Tibial artery (tissue), 4 donors: ENCODE measurements around the gene DBF4.
"Not testable (repeated sequence)": the region's sequence is repeated elsewhere in the genome, so short reads cannot be mapped to it uniquely, and the experiment has no call there.

ENCODE experiments used
- DNase-seq, 2 donors: peaks; one replicate each; pipeline ENCODE4 v3.0.0-alpha.2; 2019
- H3K27ac ChIP-seq, 2 donors: fragments of 200-600 bp; sonication (generic) in 1 of 2; 1 replicate in 1 of 2; 2 replicates in 1 of 2; pipeline ENCODE4 v1.5.1; 2018 to 2019; ENCODE audit warnings: mild to moderate bottlenecking in 1 of 2
- H3K27me3 ChIP-seq, 2 donors: fragments of 200-600 bp; sonication (generic) in 1 of 2; one replicate each; pipeline versions ENCODE4 v1.5.1 to v1.6.0; 2016 to 2019
- H3K36me3 ChIP-seq, 3 donors: fragments of 200-600 bp; sonication (generic) in 2 of 3; one replicate each; pipeline ENCODE4 v1.5.1; 2016 to 2019; ENCODE audit warnings: mild to moderate bottlenecking in 2 of 3
- H3K4me1 ChIP-seq, 4 donors: fragments of 200-600 bp; sonication (generic) in 2 of 4; 1 replicate in 3 of 4; 2 replicates in 1 of 4; pipeline ENCODE4 v1.5.1; 2016 to 2019
- H3K4me3 ChIP-seq, 2 donors: fragments of 200-600 bp; sonication (generic) in 1 of 2; 1 replicate in 1 of 2; 2 replicates in 1 of 2; pipeline ENCODE4 v1.5.1; 2018 to 2019; ENCODE audit warnings: mild to moderate bottlenecking in 2 of 2
- H3K9me3 ChIP-seq, 3 donors: fragments of 200-600 bp; sonication (generic) in 1 of 3; one replicate each; pipeline ENCODE4 v1.5.1; 2016 to 2019
- CTCF ChIP-seq, 2 experiments: fragments of 200-600 bp in 1 of 2; fragments of 450-650 bp in 1 of 2; IDR thresholded peaks; one replicate each; pipeline ENCODE4 v1.5.1; 2017 to 2019; ENCODE audit warnings: antibody characterized with exemption in 2 of 2, mild to moderate bottlenecking in 1 of 2, moderate library complexity in 1 of 2
- intact Hi-C: fragments of 100-400 bp; cut with DNase I; formaldehyde crosslinking; loops from one replicate; pipeline ENCODE4 v1.15.0; 2023; ENCODE audit warnings: low total_unique reads

DBF4 gene

GRCh38 chr7:87870471-87870870, 5.8 kb upstream of the DBF4 start:
- no peak overlapping the region for H3K4me3 ChIP-seq
- H3K9me3 ChIP-seq, result peaks cover 0 to 31% (median 12%) of the 10 kb centered on the region in 3 donors
- H3K4me1 ChIP-seq, result peaks cover 0 to 12% (median 9%) of the 10 kb centered on the region in 4 donors
- no peak for TF ChIP-seq CTCF (IDR thresholded peaks at IDR 0.05)
- H3K36me3 ChIP-seq, result peaks cover 12 to 26% (median 17%) of the 10 kb centered on the region in 3 donors
- no peak overlapping the region for H3K27ac ChIP-seq
- intact Hi-C loops, result no loop called here
- H3K27me3 ChIP-seq, result no peaks in the 10 kb centered on the region
- DNase-seq, result no peak

- no peak for TF ChIP-seq CTCF (IDR thresholded peaks at IDR 0.05)
- H3K36me3 ChIP-seq, result peaks cover 0 to 16% (median 0%) of the 10 kb centered on the region in 3 donors
- H3K27ac ChIP-seq, result no peak overlapping the region
- no peaks in the 10 kb centered on the region for H3K27me3 ChIP-seq
- peaks cover 0 to 13% (median 9%) of the 10 kb centered on the region in 4 donors for H3K4me1 ChIP-seq
- peaks cover 0 to 17% (median 2%) of the 10 kb centered on the region in 3 donors for H3K9me3 ChIP-seq
- intact Hi-C loops, result no loop called here
- DNase-seq, result no peak
- no peak overlapping the region for H3K4me3 ChIP-seq
Observed at GRCh38 chr7:87872346-87872745, 3.9 kb upstream of the DBF4 start.

GRCh38 chr7:87873328-87873727, 3.0 kb upstream of the DBF4 start:
- H3K4me3 ChIP-seq, DNase-seq, H3K9me3 ChIP-seq, intact Hi-C loops, H3K27me3 ChIP-seq, H3K27ac ChIP-seq, H3K36me3 ChIP-seq: not testable (repeated sequence)
- H3K4me1 ChIP-seq, result peaks cover 0 to 23% (median 9%) of the 10 kb centered on the region in 4 donors

- H3K27me3 ChIP-seq, result no peaks in the 10 kb centered on the region
- H3K9me3 ChIP-seq, result peaks cover 0 to 10% (median 2%) of the 10 kb centered on the region in 3 donors
- H3K27ac ChIP-seq, result no peak overlapping the region
- no peak for DNase-seq
- no peak overlapping the region for H3K4me3 ChIP-seq
- H3K4me1 ChIP-seq, result peaks cover 0 to 24% (median 9%) of the 10 kb centered on the region in 4 donors
- H3K36me3 ChIP-seq, result peaks cover 0 to 9% (median 0%) of the 10 kb centered on the region in 3 donors
- TF ChIP-seq CTCF (IDR thresholded peaks at IDR 0.05), result no peak
- intact Hi-C loops, result no loop called here
Observed at GRCh38 chr7:87874066-87874465, 2.2 kb upstream of the DBF4 start.

GRCh38 chr7:87875151-87876039, 898 bp upstream of the DBF4 start:
- H3K27ac ChIP-seq, result peak overlapping the region; percentile 91 to 94
- H3K4me1 ChIP-seq, result peaks cover 0 to 24% (median 9%) of the 10 kb centered on the region in 4 donors
- peak overlapping the region; percentile 90 to 93 for H3K4me3 ChIP-seq
- H3K9me3 ChIP-seq, result peaks cover 0 to 5% (median 2%) of the 10 kb centered on the region in 3 donors
- peaks cover 0 to 7% (median 0%) of the 10 kb centered on the region in 3 donors for H3K36me3 ChIP-seq
- intact Hi-C loops, result no loop called here
- no peak for TF ChIP-seq CTCF (IDR thresholded peaks at IDR 0.05)
- H3K27me3 ChIP-seq, result no peaks in the 10 kb centered on the region
- DNase-seq, result no peak

GRCh38 chr7:87876869-87877234, 559 bp downstream of the DBF4 start:
- peak; percentile 57 to 71 for DNase-seq
- H3K4me1 ChIP-seq, result peaks cover 0 to 24% (median 9%) of the 10 kb centered on the region in 4 donors
- no peaks in the 10 kb centered on the region for H3K36me3 ChIP-seq
- intact Hi-C loops, result no loop called here
- peak overlapping the region; percentile 90 to 93 for H3K4me3 ChIP-seq
- no peaks in the 10 kb centered on the region for H3K27me3 ChIP-seq
- TF ChIP-seq CTCF (IDR thresholded peaks at IDR 0.05), result no peak
- H3K9me3 ChIP-seq, result no peaks in the 10 kb centered on the region
- H3K27ac ChIP-seq, result peak overlapping the region; percentile 91 to 94
